H7 (cell line): ENCODE measurements around the gene AP3B1. TPM values are rescaled to one million over a fixed set of nuclear protein-coding genes. Genes with fewer than 3 reads are reported as not detected.
"Not testable (repeated sequence)": the region's sequence is repeated elsewhere in the genome, so short reads cannot be mapped to it uniquely, and the experiment has no call there.

Source experiments
- DNase-seq: peaks from one replicate; pipeline ENCODE4 v3.0.0; 2012
- H3K27me3 ChIP-seq: 2 replicates; pipeline ENCODE4 v1.6.0; 2011; ENCODE audit warnings: mild to moderate bottlenecking, low read length; ENCODE audit not compliant: control insufficient read depth, insufficient read depth
- H3K36me3 ChIP-seq: replicated peaks from 2 replicates; pipeline ENCODE4 v1.5.1; 2011; ENCODE audit warnings: low read length; ENCODE audit not compliant: control insufficient read depth, insufficient read depth
- H3K4me3 ChIP-seq: 2 replicates; pipeline ENCODE4 v1.5.1; 2011; ENCODE audit warnings: low read depth, mild to moderate bottlenecking, control low read depth, low read length, moderate library complexity; ENCODE audit not compliant: insufficient read depth
- total RNA-seq: library from RNA; depleted of rRNA; stranded (reverse); fragments of >200 nt; shearing (Covaris generic); gene quantifications from 2 replicates; pipeline ENCODE4 v1.2.3, GENCODE V29; 2014

Gene AP3B1
- total RNA-seq, 1 experiment from 2014 or later: 40.1 TPM

- H3K36me3 ChIP-seq: no peaks in the 10 kb centered on the region
- DNase-seq: no peak
- no peaks in the 10 kb centered on the region for H3K27me3 ChIP-seq
- H3K4me3 ChIP-seq: no peak overlapping the region
Observed at GRCh38 chr5:78126536-78126935, 168.0 kb downstream of the AP3B1 start.

- Histone ChIP-seq H3K27me3 (no peaks in the 10 kb centered on the region), H3K36me3 (no peaks in the 10 kb centered on the region), H3K4me3 (no peak overlapping the region)
- DNase-seq: no peak
Observed at GRCh38 chr5:78116167-78116566, 178.3 kb downstream of the AP3B1 start.

- DNase-seq: no peak
- H3K27me3 ChIP-seq: no peaks in the 10 kb centered on the region
- H3K36me3 ChIP-seq: no peaks in the 10 kb centered on the region
- H3K4me3 ChIP-seq: no peak overlapping the region
Observed at GRCh38 chr5:78113689-78114264, 180.7 kb downstream of the AP3B1 start.

- no peaks in the 10 kb centered on the region for H3K27me3 ChIP-seq
- no peak for DNase-seq
- no peak overlapping the region for H3K4me3 ChIP-seq
- H3K36me3 ChIP-seq: no peaks in the 10 kb centered on the region
Observed at GRCh38 chr5:78112931-78113330, 181.6 kb downstream of the AP3B1 start.

GRCh38 chr5:78109891-78110324, 184.6 kb downstream of the AP3B1 start:
- no peak for DNase-seq
- H3K27me3 ChIP-seq: no peaks in the 10 kb centered on the region; the same call in 1 of the 2 replicates
- no peak overlapping the region for H3K4me3 ChIP-seq
- H3K36me3 ChIP-seq: no peaks in the 10 kb centered on the region

- Histone ChIP-seq H3K36me3 (no peaks in the 10 kb centered on the region), H3K4me3 (no peak overlapping the region), H3K27me3 (no peaks in the 10 kb centered on the region; the same call in 1 of the 2 replicates)
- DNase-seq: no peak
Observed at GRCh38 chr5:78108564-78108963, 185.9 kb downstream of the AP3B1 start.

- H3K27me3 ChIP-seq: no peaks in the 10 kb centered on the region; the same call in 1 of the 2 replicates
- H3K4me3 ChIP-seq: no peak overlapping the region
- DNase-seq: no peak
- H3K36me3 ChIP-seq: peaks cover 2% of the 10 kb centered on the region; the same call in 1 of the 2 replicates
Observed at GRCh38 chr5:78103232-78103918, 191.1 kb downstream of the AP3B1 start.

GRCh38 chr5:78102500-78102899, 192.0 kb downstream of the AP3B1 start:
- Histone ChIP-seq H3K27me3 (no peaks in the 10 kb centered on the region; the same call in 1 of the 2 replicates), H3K36me3 (peaks cover 2% of the 10 kb centered on the region; the same call in 1 of the 2 replicates), H3K4me3 (no peak overlapping the region)
- DNase-seq: no peak

GRCh38 chr5:78095125-78095524, 199.4 kb downstream of the AP3B1 start:
- DNase-seq: no peak
- Histone ChIP-seq H3K4me3 (no peak overlapping the region), H3K27me3 (no peaks in the 10 kb centered on the region), H3K36me3 (peaks cover 2% of the 10 kb centered on the region; the same call in 1 of the 2 replicates)

- Histone ChIP-seq H3K36me3 (no peaks in the 10 kb centered on the region), H3K4me3 (no peak overlapping the region), H3K27me3 (no peaks in the 10 kb centered on the region)
- DNase-seq: no peak
Observed at GRCh38 chr5:78090002-78090401, 204.5 kb downstream of the AP3B1 start.

- Histone ChIP-seq H3K27me3 (no peaks in the 10 kb centered on the region), H3K36me3 (no peaks in the 10 kb centered on the region), H3K4me3 (no peak overlapping the region)
- no peak for DNase-seq
Observed at GRCh38 chr5:78078858-78079257, 215.6 kb downstream of the AP3B1 start.

GRCh38 chr5:78077369-78078068, 217.0 kb downstream of the AP3B1 start:
- H3K27me3 ChIP-seq: no peaks in the 10 kb centered on the region
- no peak for DNase-seq
- H3K36me3 ChIP-seq: no peaks in the 10 kb centered on the region
- no peak overlapping the region for H3K4me3 ChIP-seq

- H3K4me3 ChIP-seq: no peak overlapping the region
- H3K27me3 ChIP-seq: no peaks in the 10 kb centered on the region
- no peaks in the 10 kb centered on the region for H3K36me3 ChIP-seq
- peak; percentile 30 for DNase-seq
Observed at GRCh38 chr5:78076351-78076750, 218.1 kb downstream of the AP3B1 start.

GRCh38 chr5:78075301-78075700, 219.2 kb downstream of the AP3B1 start:
- Histone ChIP-seq H3K27me3 (no peaks in the 10 kb centered on the region), H3K4me3 (no peak overlapping the region)
- DNase-seq: no peak

GRCh38 chr5:78070691-78071090, 223.8 kb downstream of the AP3B1 start:
- H3K36me3 ChIP-seq, H3K4me3 ChIP-seq, H3K27me3 ChIP-seq, DNase-seq: not testable (repeated sequence)

More at GRCh38 chr5:78075301-78075700, 219.2 kb downstream of the AP3B1 start:
- H3K36me3 ChIP-seq: no peaks in the 10 kb centered on the region
